ENCODE data around the gene NKX6-1.

The NKX6-1 gene

GRCh38 chr4:84498935-84499623 lies at the start of gene NKX6-1:
Gene NKX6-1 (minus strand): TSS chr4:84499292. CDS start chr4:84498228, 1,064 bp downstream.
- no peak for FAIRE-seq

DNA sequence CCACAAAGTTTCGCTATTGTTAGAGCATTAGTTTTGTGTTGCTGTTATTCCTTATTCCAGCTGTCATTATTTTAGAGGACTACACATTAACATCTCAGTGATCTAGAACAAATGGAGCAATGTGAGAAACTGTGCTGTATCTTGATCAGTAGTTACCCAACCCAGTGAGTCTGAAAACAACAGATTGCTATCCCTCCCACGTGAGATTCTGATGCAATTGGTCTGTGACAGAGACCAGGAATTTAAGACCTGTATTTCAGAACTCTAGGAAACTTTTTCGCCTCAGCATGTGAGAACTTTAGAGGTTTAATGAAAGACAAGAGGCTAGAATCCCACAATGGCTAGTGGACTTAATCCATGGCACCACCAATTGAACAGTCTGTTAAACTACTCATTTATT lies 48.1 kb upstream of the NKX6-1 start:
- FAIRE-seq = no peak

DNA sequence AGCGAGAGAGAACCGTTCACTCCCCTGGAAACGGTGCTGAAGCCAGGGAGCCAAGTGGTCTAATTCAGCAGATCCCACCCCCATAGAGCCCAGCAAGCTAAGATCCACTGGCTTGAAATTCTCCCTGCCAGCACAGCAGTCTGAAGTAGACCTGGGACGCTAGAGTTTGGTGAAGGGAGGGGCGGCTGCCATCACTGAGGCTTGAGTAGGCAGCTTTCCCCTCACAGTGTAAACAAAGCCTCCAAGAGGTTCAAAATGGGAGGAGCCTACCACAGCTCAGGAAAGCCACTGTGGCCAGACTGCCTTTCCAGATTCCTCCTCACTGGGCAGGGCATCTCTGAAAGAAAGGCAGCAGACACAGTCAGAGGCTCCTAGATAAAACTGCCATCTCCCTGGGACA lies 46.0 kb upstream of the NKX6-1 start:
- FAIRE-seq = no peak

- FAIRE-seq = no peak
These were observed 36.8 kb upstream of the NKX6-1 start for GRCh38 chr4:84535901-84536300.

DNA sequence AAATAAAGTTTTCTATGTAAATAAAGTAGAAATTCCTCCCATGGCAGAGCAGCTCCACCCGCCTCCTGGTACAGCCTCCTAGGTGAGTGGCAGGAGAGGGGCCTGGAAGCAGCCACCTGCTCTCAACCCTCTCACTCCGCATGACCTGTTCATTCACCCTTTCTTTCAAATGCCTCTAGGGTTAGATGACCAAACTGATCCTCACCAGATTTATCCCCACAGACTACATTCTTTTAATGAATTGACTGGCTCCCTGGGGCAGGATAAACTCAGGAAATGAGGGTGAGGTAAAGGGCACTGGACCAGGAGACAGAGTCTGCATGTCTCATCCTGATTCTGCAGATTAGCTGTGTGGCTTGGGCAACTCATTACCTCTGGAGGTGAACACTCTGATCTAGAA lies 32.6 kb upstream of the NKX6-1 start:
- FAIRE-seq = no peak

GRCh38 chr4:84530871-84531270 lies 31.8 kb upstream of the NKX6-1 start:
- no peak for FAIRE-seq

DNA sequence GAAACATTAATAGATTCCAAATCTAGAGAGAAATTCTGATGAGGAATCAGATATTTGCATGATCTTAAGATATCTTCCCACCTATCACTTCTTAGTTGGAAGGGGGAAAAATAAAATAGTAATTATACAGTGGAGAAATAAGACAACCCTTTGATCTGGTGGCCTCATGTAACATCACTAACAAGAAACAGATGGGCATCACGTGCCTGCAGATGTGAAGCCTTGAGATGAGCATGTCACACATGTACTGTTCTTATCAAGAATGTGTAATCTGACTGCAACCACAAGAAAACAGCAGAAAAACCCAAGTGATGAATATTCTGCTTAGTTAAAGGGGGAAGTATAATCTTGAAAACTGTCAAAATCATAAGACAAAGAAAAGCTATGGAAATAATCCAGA lies 31.4 kb upstream of the NKX6-1 start:
- no peak for FAIRE-seq

- peak; percentile 39 for FAIRE-seq
These were observed 30.2 kb upstream of the NKX6-1 start for GRCh38 chr4:84529169-84529751.

GRCh38 chr4:84527391-84527790 lies 28.3 kb upstream of the NKX6-1 start:
- no peak for FAIRE-seq

DNA sequence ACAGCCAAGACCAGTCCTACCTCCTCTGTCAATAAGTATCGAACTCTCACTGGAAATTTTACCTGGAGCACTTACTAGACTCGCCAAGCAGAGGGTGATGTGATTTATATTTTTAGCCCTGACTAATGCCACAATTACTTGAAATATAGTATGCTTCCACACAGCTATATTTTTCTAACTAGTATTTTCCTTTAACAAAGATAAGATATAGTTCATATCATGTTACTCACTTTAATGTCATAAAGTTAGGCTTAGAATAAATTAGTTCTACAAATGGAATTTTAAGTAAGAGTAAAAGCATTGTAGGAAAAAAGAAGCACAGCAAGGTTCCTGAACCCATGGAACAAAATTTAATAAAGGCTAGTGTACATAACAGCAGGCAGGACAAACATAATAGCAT lies 16.0 kb upstream of the NKX6-1 start:
- FAIRE-seq = no peak

- FAIRE-seq = no peak
These were observed 13.2 kb upstream of the NKX6-1 start for GRCh38 chr4:84512277-84512676.

GRCh38 chr4:84511703-84512102 lies 12.6 kb upstream of the NKX6-1 start:
- no peak for FAIRE-seq

- FAIRE-seq = no peak
These were observed 8.8 kb upstream of the NKX6-1 start for GRCh38 chr4:84507941-84508340.

GRCh38 chr4:84504821-84505220 lies 5.7 kb upstream of the NKX6-1 start:
- no peak for FAIRE-seq

DNA sequence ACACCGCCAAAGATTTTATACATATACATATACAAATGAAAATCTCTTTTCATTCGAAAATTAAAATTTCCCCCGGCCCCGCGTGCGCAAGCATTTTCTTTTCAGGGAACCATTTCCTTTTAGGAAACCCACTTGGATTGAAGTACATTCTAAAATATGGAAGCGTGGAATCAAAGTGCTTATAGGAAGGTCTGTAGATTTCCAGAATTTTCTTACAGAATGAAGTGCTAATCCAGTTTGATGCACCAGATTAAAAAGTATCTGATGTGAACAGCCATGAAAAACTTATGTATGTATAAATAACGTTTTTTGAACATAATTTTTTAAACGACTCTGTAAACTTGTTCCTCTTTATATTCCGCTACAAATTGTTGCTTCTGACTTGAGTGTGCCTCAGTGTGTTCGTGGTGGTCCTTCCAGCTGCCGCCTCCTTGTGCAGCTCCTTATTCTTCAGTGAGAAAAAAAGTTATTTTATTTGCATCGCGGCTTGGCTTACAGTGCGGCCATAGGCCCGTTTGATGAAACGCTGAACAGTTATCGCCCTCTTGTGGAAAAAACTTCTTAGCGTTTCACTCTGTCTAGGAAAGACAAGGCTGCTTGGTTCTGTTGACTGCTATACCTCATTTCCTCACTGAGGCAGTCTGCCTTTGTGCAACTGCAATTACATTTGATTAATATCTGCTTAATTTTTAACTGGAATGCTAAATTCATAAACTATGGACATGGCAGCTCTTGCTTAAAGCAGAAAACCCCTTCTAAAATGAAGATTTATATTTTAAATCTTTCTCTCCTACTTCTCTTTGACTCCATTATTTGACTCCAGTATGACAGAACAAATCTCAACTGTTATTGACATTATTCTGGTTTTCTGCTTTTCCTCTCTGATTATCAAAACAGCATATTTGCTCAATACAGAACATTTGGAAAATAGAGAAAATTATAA lies 4.7 kb upstream of the NKX6-1 start:
- peak; percentile 55 for FAIRE-seq

- no peak for FAIRE-seq
These were observed 3.9 kb upstream of the NKX6-1 start for GRCh38 chr4:84502955-84503373.

GRCh38 chr4:84502333-84502954 lies 3.4 kb upstream of the NKX6-1 start:
- FAIRE-seq = no peak

GRCh38 chr4:84501721-84502267 lies 2.7 kb upstream of the NKX6-1 start:
- no peak for FAIRE-seq

- no peak for FAIRE-seq
These were observed 2.1 kb upstream of the NKX6-1 start for GRCh38 chr4:84501202-84501503.

DNA sequence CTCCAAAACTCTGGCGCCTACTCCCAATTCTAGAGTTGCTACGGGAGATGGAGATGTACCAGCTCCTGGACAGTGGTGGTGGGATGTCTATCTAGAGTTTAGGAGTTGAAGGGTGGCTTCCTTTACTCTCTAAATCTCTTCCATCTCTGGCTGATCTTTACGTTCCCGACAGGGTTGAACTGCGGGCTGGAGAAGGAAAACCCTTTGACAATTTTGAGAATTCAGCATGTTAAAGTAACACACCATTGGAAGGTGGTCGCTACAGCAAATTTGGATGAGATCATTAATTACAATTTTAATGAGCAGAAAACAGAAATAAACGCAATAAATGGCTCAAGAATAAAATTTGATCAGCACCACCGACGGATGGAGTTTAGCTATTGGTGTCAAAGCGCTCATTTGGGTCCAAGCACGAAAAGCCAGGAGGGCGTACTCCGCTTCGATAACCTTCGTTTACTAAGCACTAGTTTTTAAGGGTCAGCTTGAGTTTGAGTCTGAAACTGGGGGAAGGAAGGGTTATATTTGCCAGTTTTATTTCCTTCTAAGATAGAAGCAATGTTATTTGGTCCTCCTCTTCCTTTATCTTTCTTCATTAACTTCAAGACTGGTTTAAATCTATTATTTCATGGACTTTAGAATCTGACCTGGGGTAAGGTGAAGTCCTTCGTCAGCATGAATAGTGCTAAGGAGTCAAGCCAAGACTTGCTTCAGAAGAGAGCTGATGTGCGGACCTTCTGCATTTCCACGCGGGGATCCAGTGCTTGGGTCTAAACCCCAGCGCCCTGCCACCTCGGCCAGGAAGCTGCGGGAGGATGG lies 1.5 kb upstream of the NKX6-1 start:
- FAIRE-seq = no peak

DNA sequence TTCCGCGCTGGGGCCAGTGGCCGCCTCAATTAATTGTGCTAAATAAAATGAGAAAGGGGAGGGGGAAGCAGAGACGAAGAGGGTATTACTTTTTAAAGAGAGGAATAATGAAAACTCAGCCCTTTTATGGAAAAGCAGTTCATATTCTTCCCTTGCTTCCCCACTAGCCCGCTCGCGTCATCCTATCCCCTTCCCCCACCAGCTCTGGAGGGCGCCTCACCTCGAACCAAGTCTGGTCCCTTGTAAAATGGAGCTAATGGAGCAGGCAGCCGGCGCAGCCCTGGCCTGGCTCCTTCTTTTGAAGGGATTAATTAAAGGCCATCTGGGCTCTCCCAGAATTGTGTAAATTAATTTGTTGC lies 511 bp upstream of the NKX6-1 start:
- no peak for FAIRE-seq

- no peak for FAIRE-seq
These were observed 723 bp downstream of the NKX6-1 start for GRCh38 chr4:84498203-84498934.

Measured in TTC549 (cell line).